B cell (primary cell): Measurements from ENCODE around the gene LARGE1.

Experiments used
- CTCF ChIP-seq: fragments of 200-600 bp; IDR thresholded peaks from one replicate; pipeline ENCODE4 v1.8.0; 2022; ENCODE audit warnings: antibody characterized with exemption, mild to moderate bottlenecking
- EZH2 ChIP-seq: IDR thresholded peaks from 2 replicates; pipeline ENCODE4 v1.6.1; 2012; ENCODE audit warnings: borderline replicate concordance, low read depth, mild to moderate bottlenecking, moderate library complexity, low read length; ENCODE audit not compliant: insufficient read depth, poor library complexity, severe bottlenecking

- TF ChIP-seq CTCF (peak; percentile 98), EZH2 (no peak)
Observed at GRCh38 chr22:33579448-33580093, 340.7 kb downstream of the LARGE1 start.
